GM12874 (cell line): Measurements from ENCODE around the gene TMEM50B.

Experiments
- TF ChIP-seq, protein P1 (sequence below): IDR thresholded peaks from 2 replicates; pipeline ENCODE4 v1.5.1; 2011; ENCODE audit warnings: low read depth, mild to moderate bottlenecking, control low read depth, low read length, moderate library complexity; ENCODE audit not compliant: insufficient read depth

Gene TMEM50B

GRCh38 chr21:33424214-33424613 lies 55.6 kb downstream of the TMEM50B start:
- TF ChIP-seq, protein P1, sequence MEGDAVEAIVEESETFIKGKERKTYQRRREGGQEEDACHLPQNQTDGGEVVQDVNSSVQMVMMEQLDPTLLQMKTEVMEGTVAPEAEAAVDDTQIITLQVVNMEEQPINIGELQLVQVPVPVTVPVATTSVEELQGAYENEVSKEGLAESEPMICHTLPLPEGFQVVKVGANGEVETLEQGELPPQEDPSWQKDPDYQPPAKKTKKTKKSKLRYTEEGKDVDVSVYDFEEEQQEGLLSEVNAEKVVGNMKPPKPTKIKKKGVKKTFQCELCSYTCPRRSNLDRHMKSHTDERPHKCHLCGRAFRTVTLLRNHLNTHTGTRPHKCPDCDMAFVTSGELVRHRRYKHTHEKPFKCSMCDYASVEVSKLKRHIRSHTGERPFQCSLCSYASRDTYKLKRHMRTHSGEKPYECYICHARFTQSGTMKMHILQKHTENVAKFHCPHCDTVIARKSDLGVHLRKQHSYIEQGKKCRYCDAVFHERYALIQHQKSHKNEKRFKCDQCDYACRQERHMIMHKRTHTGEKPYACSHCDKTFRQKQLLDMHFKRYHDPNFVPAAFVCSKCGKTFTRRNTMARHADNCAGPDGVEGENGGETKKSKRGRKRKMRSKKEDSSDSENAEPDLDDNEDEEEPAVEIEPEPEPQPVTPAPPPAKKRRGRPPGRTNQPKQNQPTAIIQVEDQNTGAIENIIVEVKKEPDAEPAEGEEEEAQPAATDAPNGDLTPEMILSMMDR: no peak

DNA sequence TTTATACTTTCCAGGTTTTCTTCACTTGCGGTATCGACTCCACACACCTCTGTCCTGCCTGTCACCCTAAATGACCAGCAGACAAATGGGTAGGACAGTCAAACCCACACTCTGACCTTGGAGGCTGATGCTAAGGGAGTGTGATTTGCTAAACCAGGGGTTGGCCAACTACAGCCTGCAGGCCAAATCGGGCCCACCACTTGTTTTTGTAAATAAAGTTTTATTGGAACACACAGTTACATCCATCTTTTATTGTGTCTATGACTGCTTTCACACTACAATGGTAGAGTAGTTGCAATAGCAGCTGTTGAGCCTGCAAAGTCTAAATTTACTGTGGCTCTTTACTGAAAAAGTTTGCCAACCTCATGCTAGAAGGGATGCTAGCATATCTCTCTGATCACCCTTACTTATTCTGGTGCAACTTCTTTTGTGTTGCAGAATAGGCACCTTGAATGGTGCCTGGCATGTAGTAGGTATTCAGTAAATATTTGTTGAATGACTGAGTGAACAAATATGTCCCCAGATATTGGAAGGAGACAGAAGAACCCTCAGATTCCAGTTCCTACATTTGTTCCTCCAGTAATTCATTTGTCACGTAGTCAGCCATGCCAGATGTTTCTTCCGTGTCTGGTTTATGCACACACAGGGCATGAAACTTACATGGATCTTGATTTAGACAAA lies 57.9 kb downstream of the TMEM50B start:
- TF ChIP-seq, protein P1: no peak

DNA sequence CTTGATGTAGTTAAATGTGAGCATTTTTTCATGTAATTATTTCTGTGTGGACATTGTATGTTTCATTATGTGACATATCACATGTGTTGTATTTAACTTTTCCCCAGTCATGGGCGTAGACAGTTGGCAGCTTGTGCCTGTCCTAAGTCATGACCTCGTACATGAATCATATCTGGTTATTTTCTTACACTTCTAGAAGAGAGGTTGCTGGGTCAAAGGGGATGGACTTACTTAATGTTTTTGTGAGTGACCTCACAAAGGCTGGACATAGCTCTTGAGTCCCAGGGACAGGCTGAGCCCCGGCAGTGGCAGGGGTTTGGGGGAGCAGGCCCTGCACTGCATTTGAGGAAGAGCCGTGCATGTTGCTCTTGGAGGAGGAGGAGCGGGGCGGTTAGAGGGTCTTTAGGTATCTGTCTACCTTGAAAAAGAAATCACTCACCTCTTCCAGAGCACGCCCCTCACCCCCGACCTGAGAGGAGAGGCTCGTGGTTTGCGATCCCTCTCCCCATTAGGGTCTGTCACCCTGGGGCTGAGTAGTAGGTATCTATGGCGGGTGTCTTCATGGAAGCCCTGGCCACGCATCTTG lies 60.1 kb downstream of the TMEM50B start:
- TF ChIP-seq, protein P1: no peak

DNA sequence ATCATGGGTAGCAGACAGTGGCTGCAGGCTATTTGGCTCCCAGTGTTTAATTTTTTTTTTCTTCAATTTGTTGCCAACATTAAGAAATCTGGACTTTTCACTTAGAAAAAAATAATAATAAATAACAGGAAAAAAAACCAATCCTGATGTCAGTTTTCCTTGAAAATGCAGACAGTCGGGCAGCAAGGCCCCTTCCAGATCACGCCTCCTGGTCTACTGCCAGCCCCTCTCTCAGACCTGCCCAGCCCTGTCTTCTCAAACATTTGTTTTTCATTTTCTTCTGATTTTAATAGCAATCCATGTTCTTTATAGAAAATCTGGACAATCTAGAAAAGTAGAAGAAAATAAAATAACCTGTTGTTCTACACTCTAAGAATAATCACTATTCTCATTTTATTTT lies 61.1 kb downstream of the TMEM50B start:
- TF ChIP-seq, protein P1: no peak

- TF ChIP-seq, protein P1: no peak
These were observed 64.8 kb downstream of the TMEM50B start for GRCh38 chr21:33414926-33415325.

DNA sequence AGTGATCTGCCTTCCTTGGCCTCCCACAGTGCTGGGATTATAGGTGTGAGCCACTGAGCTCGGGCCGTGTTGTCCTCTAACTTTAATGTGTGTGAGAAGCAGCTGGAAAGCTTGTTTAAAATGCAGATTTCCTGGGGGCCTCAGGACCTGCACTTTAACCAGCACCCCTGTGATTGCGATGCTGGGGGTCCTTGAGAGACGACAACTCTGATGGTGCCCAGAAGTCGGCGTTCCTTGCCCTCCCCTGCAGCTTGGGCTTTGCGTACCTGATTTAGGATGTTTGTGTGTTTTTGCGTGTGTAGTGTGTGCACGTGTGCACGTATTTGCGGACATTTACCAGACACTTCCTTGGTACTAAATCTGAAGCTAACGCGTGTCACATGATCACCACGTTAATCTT lies 65.7 kb downstream of the TMEM50B start:
- TF ChIP-seq, protein P1: no peak

DNA sequence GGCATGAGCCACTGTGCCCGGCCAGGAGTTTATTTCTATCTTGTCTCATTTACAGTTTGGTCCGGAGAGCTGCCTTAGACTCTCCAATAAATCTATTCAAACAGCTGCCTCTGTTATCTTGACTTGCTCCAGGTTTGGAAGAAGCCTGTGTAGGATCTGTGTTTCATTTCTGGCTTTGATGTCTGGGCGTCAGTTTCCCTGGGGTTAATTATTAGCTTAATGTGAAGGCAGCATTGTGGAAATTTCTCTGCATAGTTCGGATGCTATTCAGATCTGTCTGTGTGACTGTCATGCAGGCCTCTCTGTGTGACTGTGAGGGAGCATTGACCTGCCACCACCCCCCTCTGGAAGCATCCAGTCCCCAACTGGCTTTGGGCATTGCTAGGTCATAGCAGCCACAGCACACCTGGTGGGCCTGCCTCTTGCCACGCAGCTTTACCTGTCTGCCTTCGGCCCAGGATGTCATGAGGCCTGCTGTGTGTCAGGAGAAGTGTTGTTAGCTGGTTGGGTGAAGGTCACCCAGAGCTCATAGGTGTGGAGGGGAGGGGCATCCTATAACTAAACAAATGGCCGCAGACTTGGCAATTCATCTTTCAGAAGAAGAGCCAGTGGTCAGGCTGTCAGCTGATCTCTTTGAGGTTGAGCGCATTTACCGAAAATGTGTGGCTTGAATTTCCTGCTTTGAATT lies 66.8 kb downstream of the TMEM50B start:
- TF ChIP-seq, protein P1: no peak
